GM18909 (cell line): ENCODE measurements around the gene TOP3B.
"Not testable (repeated sequence)": the region's sequence is repeated elsewhere in the genome, so short reads cannot be mapped to it uniquely, and the experiment has no call there.

Experiments used
- ATAC-seq: cut with Tn5 transposase; IDR thresholded peaks from one replicate; pipeline ENCODE4 v1.9.1; 2021; ENCODE audit warnings: mild to moderate bottlenecking; ENCODE audit not compliant: unreplicated experiment, poor library complexity

TOP3B gene

DNA sequence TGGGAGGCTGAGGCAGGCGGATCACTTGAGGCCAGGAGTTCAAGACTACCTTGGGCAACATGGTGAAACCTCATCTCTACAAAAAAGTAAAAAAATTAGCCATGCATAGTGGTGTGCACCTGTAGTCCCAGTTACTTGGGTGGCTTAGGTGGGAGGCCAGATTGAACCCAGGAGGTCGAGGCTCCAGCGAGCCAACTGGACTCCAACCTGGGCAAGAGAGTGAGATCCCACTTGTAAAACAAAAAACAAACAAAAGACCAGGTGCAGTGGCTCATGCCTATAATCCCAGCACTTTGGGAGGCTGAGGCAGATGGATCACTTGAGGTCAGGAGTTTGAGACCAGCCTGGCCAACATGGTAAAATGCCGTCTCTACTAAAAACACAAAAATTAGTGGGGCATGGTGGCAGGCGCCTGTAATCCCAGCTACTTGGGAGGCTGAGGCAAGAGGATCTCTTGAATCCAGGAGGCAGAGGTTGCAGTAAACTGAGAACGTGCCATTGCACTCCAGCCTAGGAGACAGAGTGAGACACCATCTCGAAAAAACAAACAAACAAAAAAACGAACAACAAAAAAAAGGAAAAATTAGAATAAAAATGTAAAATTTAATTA lies 68.4 kb downstream of the TOP3B start:
- not testable (repeated sequence) for ATAC-seq

- ATAC-seq = not testable (repeated sequence)
Observed at GRCh38 chr22:21910367-21910766, 72.2 kb downstream of the TOP3B start.

GRCh38 chr22:21909871-21910270 lies 72.7 kb downstream of the TOP3B start:
- no peak for ATAC-seq

DNA sequence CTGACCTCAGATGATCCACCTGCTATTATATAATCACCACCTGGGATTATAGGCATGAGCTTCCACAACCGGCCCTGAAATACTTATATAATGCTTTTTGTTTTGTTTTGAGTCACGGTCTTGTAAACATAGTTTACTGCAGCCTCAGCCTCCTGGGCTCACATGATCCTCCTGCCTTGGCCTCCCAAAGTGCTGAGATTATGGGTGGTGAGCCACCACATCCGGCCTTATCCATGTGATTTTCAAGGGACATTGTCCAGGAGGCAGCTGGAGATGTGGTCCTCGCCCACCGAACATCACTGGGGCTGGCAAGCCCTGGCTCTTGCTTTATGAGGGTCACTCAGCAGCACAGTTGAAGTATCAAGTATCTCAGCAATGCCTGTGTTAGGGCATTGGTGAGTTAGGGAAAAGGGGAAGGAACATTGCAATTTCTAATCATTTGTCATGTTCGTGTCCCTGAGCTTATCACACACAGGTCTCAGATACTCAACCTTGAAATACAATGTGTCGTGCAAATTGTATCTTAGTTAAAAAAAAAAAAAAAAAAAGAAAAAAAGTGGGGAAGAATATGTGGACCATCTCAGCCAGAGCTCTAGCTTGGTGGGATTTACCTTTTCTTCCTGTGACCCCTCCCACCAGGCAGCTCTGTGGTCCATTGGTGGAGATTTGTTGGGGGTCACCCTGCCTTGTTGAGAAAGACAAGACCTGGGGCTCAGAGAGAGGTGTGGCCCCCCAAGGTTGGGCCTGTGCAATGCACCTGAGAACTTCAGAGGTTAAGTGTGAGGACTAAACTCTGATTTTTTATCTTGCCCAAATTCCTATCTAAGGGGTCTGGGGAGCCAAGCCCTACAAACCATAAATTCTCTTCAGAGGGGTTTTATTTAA lies 74.7 kb downstream of the TOP3B start:
- no peak for ATAC-seq
